GM21786 (cell line): Measurements from ENCODE around the gene SLC9A6.
"Not testable (repeated sequence)": the region's sequence is repeated elsewhere in the genome, so short reads cannot be mapped to it uniquely, and the experiment has no call there.

ENCODE experiments used
- ATAC-seq: cut with Tn5 transposase; IDR thresholded peaks from one replicate; pipeline ENCODE4 v1.9.1; 2021; ENCODE audit not compliant: unreplicated experiment

SLC9A6 gene

GRCh38 chrX:136028383-136028984 is 43.2 kb downstream of the SLC9A6 start:
- ATAC-seq = peak; percentile 68

DNA sequence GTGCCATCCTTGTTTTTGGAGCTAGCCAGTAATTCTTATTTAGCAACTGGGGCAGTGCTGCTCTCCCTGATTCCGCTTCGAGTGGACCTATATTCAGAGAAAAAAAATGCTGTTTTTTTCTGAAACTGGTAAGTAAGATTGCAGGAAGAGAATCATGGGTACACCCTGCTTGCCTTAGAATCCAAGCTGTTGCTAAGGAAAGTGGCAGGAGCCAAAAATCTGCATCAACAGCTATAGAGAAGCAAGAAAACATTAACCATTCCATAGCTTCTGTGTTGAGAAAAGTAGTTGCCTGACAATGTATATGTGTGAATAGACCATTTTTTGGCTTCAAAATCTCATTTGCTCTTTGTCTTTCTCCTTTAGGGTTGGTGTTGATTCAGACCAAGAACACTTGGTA is 44.5 kb downstream of the SLC9A6 start:
- ATAC-seq = no peak

DNA sequence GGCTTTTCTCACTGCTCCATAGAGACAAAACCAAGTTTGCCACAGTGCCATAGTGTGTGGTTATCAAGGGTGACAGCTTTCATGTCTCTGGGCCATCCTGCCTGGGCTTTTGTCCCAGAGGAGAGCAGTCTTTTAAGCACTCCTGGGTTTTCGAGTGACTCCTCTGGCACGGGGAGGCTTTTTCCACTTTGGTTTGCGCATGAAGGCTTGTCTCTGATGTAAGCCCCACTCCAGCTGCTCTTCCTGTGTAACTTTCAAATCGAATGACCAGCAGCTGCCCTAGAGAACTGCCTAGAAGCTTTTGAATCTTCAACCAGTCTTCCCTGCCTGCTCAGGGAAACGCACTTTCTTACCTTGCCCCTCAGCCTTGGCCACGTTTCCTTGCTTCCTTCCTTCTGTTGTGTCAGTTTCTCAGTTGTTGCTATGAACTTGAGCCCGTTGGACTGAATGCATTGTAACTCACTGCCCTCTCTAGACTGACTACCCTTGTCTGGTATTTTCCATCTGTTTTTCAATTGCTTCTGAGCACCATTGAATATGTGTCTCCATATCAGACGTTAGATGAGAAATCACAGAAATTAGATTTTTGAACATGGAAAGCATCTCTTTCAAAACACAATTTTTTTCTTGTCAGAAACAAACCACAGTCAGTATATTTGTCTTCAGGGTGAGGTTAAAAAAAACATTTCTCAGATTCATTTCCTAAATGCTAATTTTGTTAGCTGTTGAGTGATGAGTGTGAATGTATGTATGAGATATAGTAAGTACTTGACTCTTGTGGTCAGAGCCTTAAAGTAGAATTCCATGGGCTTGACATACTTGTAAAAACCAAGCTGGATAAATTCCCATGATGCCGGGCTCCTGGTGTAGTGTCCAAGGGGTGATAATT is 45.3 kb downstream of the SLC9A6 start:
- ATAC-seq = no peak

GRCh38 chrX:136031626-136032025 is 46.4 kb downstream of the SLC9A6 start:
- ATAC-seq = no peak

DNA sequence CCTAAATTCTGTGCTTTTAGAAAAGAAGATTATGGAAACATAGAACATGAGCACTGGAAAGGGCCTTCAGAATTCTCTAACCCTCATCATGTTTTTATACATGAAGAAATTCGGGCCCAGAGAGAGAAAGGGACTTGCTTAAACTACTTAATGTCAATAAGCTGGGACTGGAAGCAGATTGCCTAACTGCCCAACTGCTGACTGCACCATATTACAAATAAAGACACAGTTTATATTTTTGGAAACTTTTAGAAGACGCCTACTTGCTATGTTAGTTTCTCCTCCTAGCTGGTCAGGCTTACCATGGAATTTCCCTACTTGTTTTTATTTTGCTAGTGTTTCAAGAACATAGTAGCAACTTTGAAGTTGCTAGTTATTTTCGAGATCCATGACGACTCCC is 47.1 kb downstream of the SLC9A6 start:
- ATAC-seq = no peak

- ATAC-seq = no peak
These were observed 49.4 kb downstream of the SLC9A6 start for GRCh38 chrX:136034668-136035067.

DNA sequence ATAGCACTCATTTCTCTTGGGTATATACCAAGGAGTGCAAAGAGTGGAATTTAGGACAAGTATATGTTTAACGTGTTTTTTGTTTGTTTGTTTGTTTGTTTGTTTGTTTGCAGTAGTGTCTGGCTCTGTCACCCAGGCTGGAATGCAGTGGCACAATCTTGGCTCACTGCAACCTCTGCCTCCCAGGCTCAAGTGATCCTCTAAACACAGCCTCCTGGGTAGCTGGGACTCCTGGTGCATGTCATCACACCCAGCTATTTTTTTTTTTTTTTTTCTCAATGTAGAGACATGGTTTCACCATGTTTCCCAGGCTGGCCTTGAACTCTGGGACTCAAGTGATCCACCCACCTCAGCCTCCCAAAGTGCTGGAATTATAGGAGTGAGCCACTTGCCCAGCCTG is 50.4 kb downstream of the SLC9A6 start:
- ATAC-seq = no peak

- no peak for ATAC-seq
These were observed 54.2 kb downstream of the SLC9A6 start for GRCh38 chrX:136039485-136039884.

DNA sequence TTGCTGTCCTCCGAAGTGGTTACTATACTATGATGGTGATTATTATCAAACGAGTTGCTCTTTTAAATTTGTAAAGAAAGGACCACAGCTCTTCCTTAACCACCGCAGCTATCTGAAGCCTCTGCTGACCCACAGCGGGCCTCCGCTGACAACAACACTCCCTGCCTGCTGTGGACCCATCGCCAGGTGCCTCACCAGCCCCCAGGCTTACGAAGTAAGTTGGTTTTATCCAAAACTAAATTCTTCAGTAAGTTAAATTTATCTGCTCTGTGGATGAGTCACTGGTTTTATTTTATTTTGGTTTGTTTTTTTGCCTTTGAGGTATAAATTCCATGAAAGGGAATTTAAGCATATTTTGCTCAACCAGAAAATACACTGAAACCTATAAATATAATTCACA is 54.7 kb downstream of the SLC9A6 start:
- no peak for ATAC-seq

DNA sequence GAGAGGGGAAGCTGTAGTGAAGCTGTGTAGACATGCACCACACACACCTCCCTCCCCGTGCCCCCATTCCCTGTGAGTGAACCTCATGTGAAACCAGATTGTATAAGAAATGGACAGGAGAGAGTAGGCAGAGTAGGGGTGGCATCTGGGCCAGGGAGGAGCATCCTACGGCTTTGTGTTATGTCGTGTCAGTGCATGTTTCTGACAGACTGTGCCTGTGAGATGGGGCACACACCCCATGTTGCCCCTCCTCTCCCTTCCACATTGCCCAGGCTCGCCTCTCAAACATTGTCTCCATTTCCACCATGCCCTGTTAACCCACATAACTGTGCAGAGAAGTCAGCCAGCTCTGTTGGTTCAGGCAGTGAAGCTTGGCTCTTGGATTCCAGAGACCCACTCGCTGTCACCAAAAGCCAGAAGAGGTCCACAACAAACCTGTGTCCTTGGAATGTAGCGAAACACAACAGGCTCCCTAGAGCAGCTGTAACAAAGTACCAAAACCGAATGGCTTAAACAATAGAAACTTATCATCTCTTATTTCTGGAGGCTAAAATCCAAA is 56.1 kb downstream of the SLC9A6 start:
- no peak for ATAC-seq

GRCh38 chrX:136045008-136045407 is 59.8 kb downstream of the SLC9A6 start:
- no peak for ATAC-seq

GRCh38 chrX:136046295-136047015 is 61.2 kb downstream of the SLC9A6 start:
- no peak for ATAC-seq

DNA sequence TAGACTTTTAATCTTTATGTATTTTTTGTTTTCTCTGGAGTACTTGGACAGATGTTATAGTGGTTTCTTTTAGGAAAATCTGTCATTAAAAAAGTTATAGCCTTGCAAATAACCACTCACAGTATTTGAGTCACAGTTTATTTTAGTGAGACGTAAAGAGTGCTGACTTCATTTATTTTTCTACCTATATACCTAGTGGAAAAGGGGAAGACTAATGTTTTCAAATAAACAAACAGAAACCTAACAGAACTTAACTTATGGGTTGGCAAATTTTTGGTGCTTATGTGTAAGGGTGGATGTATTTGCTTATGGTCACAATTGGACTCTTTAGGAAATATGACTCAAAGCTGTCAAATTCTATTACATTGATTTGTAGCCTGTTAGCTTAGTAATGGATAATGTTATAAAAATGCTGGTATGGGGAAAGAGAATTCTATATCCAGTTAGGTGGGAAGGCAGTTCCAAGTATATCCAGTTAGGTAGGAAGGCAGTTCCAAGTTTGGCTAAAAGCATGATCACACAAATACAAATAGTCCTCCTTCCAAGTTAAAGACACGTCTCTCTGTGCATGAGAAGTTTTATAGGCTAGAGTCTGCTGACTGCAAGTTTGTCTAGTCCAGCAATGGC is 61.9 kb downstream of the SLC9A6 start:
- no peak for ATAC-seq

- no peak for ATAC-seq
These were observed 62.7 kb downstream of the SLC9A6 start for GRCh38 chrX:136047969-136048368.

DNA sequence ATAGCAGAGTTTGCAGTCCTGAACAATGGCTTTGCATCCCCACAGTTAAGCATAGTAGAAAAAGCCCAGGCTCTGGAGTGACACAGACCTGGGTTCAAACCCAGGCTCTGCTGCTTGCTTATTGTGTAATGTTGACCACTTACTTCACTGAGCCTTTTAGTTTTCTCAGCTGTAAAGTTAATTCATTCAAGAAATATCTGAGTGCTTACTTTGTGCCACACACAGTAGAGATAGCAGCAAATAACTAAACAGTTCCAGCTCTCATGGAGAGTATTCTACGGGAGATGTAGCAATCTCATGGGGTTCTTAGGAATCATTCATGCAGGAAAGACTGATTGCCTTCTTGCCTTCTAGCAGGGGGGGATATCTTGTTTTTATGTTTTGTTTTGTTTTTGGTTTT is 63.2 kb downstream of the SLC9A6 start:
- ATAC-seq = no peak

- ATAC-seq = no peak
These were observed 64.4 kb downstream of the SLC9A6 start for GRCh38 chrX:136049608-136050007.

GRCh38 chrX:136050875-136051274 is 65.6 kb downstream of the SLC9A6 start:
- not testable (repeated sequence) for ATAC-seq

DNA sequence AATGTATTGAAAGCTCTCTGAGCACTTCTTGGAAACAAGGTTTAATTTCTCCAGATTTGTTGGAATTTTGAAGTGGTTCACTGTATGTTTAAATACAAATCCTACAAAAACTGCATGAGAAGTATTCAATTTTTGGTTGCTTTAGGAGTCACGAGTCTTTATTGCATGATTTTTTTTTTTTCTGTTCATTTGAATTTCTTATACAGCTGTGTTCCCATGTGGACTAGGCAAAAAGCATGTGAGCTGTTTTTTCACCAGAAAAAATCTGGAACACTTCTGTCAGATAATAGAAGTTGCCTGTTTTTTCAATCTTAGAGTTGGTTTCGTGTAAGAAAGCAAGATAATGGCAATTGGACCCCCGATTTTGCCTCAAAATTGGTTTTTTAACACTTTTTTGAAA is 66.4 kb downstream of the SLC9A6 start:
- no peak for ATAC-seq

DNA sequence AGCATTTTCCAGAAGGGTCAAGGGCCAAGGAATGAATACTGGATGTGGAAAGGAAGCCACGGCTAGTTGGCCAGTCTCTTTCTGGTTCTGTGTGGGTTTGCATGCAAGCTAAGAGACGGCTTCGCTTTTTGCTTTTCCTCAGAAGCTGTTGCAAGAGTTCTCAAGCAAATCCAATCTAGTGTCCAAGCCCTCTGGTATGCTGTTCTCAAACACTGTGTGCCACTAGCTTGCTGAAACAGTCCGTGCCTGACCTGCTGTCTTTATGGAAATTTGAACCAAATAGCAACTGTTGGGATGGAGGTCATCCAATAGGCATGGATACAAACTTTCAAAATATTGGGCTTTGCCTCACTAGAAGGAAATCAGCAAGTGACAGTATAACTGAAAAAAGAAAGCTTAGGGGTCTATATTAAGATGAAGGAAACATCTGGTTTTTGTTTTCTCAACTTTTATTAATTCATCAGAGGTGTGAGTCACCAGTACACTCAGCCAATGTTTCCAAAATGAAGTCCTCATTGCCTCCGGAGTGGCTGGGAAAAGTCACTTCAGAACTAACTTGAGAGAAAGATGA is 70.5 kb downstream of the SLC9A6 start:
- no peak for ATAC-seq

DNA sequence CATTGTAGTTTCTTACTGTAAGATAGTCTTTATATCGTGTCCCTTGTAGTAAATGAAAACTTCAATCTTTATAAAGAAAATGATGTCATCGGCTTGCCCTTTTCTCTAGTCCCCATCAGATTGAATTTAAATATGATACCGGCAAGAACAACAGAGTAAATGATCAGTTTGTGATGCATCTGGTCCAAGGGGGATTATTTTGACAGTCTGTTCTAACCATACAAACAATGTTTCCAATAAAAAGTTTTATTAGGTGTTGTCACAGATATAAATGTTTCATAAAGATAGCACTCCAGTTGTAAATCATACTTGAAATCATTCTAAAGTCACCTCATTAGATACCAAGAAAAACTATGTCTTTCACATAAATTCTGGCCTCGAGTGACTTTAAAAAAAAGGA is 72.3 kb downstream of the SLC9A6 start:
- ATAC-seq = no peak

DNA sequence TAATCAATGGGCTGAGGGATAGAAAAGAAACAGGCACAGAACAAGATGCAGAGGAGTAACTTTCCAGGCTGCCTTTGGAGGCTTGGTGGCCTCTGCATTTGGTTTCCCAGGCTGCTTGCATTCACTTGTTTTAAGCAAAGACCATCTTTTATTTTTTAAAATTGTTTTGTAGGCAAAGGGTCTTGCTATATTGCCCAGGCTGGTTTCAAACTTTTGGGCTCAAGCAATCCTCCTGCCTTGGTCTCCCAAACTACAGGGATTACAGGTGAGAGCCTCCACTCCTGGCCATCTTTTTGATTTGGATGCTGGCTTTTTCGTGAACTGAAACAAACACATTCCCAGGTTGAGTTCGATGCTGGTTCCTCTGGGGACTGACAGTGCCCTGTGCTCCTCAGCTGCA is 74.1 kb downstream of the SLC9A6 start:
- no peak for ATAC-seq
